SU-DHL-6 (cell line): ENCODE measurements around the gene ACSL3.

Experiments used
- H2AFZ ChIP-seq: fragments of 200-600 bp; sonication (generic); 2 replicates; pipeline ENCODE4 v1.6.1; 2014; ENCODE audit warnings: low read depth, mild to moderate bottlenecking, moderate library complexity, mixed read lengths, antibody characterized with exemption, low read length; ENCODE audit not compliant: severe bottlenecking
- H3F3A ChIP-seq: fragments of 200-600 bp; shearing (Covaris generic); 2 replicates; pipeline ENCODE4 v1.6.0; 2016; ENCODE audit warnings: antibody characterized with exemption, mild to moderate bottlenecking; ENCODE audit not compliant: insufficient read depth
- H3K27ac ChIP-seq: fragments of 200-600 bp; sonication (generic); 2 replicates; pipeline ENCODE4 v1.5.1; 2016; ENCODE audit warnings: low read depth, mild to moderate bottlenecking, low read length, moderate library complexity, mixed read lengths
- H3K27me3 ChIP-seq: fragments of 200-600 bp; sonication (generic), shearing (Covaris generic); 2 replicates; pipeline ENCODE4 v1.6.0; 2014; ENCODE audit warnings: mild to moderate bottlenecking, low read length
- H3K36me3 ChIP-seq: fragments of 200-600 bp; sonication (generic); 2 replicates; pipeline ENCODE4 v1.6.1; 2014; ENCODE audit warnings: mild to moderate bottlenecking, low read length, mixed read lengths
- H3K4me2 ChIP-seq: fragments of 300-600, 200-600 bp; shearing (Covaris generic), sonication (generic); 2 replicates; pipeline ENCODE4 v1.6.0; 2014; ENCODE audit warnings: low read length, low read depth, mild to moderate bottlenecking; ENCODE audit not compliant: poor library complexity, severe bottlenecking
- H3K4me3 ChIP-seq: fragments of 200-600 bp; sonication (generic); 2 replicates; pipeline ENCODE4 v1.5.1; 2014; ENCODE audit warnings: antibody characterized with exemption, low read length, mild to moderate bottlenecking, mixed read lengths; ENCODE audit not compliant: insufficient read depth, poor library complexity, severe bottlenecking
- H3K79me2 ChIP-seq: fragments of 200-600 bp; sonication (generic); 2 replicates; pipeline ENCODE4 v1.6.1; 2014; ENCODE audit warnings: mild to moderate bottlenecking, low read length, moderate library complexity; ENCODE audit not compliant: insufficient read depth
- H3K9ac ChIP-seq: fragments of 200-600 bp; sonication (generic); 2 replicates; pipeline ENCODE4 v1.7.0; 2014; ENCODE audit warnings: mild to moderate bottlenecking, low read length
- H3K9me2 ChIP-seq: fragments of 200-600 bp; sonication (generic); replicated peaks from 2 replicates; pipeline ENCODE4 v1.6.1; 2014; ENCODE audit warnings: low read length; ENCODE audit not compliant: insufficient read depth
- H3K9me3 ChIP-seq: fragments of 200-600 bp; sonication (generic); 2 replicates; pipeline ENCODE4 v1.6.1; 2014; ENCODE audit warnings: low read length, mixed read lengths; ENCODE audit not compliant: insufficient read depth
- H4K20me1 ChIP-seq: fragments of 200-600 bp; sonication (generic); 2 replicates; pipeline ENCODE4 v1.6.1; 2014; ENCODE audit warnings: low read depth, mild to moderate bottlenecking, antibody characterized with exemption, low read length, moderate library complexity, mixed read lengths
- CTCF ChIP-seq: fragments of 200-600 bp; sonication (generic); IDR thresholded peaks from one replicate; pipeline ENCODE4 v1.5.1; 2017; ENCODE audit warnings: antibody characterized with exemption, mild to moderate bottlenecking, low read length, moderate library complexity; ENCODE audit not compliant: insufficient read depth, poor library complexity, severe bottlenecking
- EZH2phosphoT487 ChIP-seq: fragments of 200-600 bp; sonication (generic), shearing (Covaris generic); conservative IDR thresholded peaks from 2 replicates; pipeline ENCODE4 v1.6.1; 2018; ENCODE audit warnings: mild to moderate bottlenecking, antibody characterized with exemption, low read length, moderate library complexity, mixed read lengths

The ACSL3 gene

DNA sequence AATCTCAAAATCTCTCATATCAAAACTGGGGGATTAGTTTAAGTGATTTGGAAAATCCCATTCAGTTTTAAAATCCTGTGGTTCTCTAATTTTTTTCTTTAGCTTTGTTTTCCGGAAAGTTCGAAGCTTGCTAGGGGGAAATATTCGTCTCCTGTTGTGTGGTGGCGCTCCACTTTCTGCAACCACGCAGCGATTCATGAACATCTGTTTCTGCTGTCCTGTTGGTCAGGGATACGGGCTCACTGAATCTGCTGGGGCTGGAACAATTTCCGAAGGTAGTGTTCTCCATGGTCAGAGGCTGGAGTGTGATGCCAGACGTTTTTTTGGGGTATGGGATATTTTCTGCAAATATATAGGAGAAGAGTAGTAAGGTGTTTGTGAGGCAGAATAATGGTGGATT, 66.1 kb downstream of the ACSL3 start:
- Histone ChIP-seq H3F3A (no peaks in the 10 kb centered on the region), H3K9me2 (no peaks in the 10 kb centered on the region), H3K4me2 (no peak overlapping the region), H3K27ac (no peak overlapping the region), H2AFZ (no peak overlapping the region), H4K20me1 (no peaks in the 10 kb centered on the region), H3K27me3 (no peaks in the 10 kb centered on the region), H3K79me2 (no peaks in the 10 kb centered on the region), H3K36me3 (peaks cover 35% of the 10 kb centered on the region; the same call in 1 of the 2 replicates), H3K9me3 (no peaks in the 10 kb centered on the region), H3K9ac (no peak overlapping the region), H3K4me3 (no peak overlapping the region)
- TF ChIP-seq EZH2phosphoT487 = no peak
- TF ChIP-seq CTCF = no peak

- Histone ChIP-seq H3K79me2 (no peaks in the 10 kb centered on the region), H3K4me2 (no peak overlapping the region), H3K36me3 (peaks cover 35% of the 10 kb centered on the region; the same call in 1 of the 2 replicates), H4K20me1 (no peaks in the 10 kb centered on the region), H3K27ac (no peak overlapping the region), H3K9me3 (no peaks in the 10 kb centered on the region), H3K9me2 (no peaks in the 10 kb centered on the region), H2AFZ (no peak overlapping the region), H3F3A (no peaks in the 10 kb centered on the region), H3K9ac (no peak overlapping the region), H3K27me3 (no peaks in the 10 kb centered on the region), H3K4me3 (no peak overlapping the region)
- TF ChIP-seq EZH2phosphoT487 (no peak), CTCF (no peak)
Measured at GRCh38 chr2:222927600-222927999, 66.8 kb downstream of the ACSL3 start.

- H3K4me2 ChIP-seq = no peak overlapping the region
- H3K9ac ChIP-seq = no peak overlapping the region
- H3K9me2 ChIP-seq = no peaks in the 10 kb centered on the region
- TF ChIP-seq EZH2phosphoT487 (no peak), CTCF (no peak)
- H3K27me3 ChIP-seq = no peaks in the 10 kb centered on the region
- no peaks in the 10 kb centered on the region for H4K20me1 ChIP-seq
- no peak overlapping the region for H2AFZ ChIP-seq
- peaks cover 30% of the 10 kb centered on the region; the same call in 1 of the 2 replicates for H3K36me3 ChIP-seq
- no peaks in the 10 kb centered on the region for H3K9me3 ChIP-seq
- H3F3A ChIP-seq = no peaks in the 10 kb centered on the region
- no peaks in the 10 kb centered on the region for H3K79me2 ChIP-seq
- no peak overlapping the region for H3K4me3 ChIP-seq
- no peak overlapping the region for H3K27ac ChIP-seq
Measured at GRCh38 chr2:222928335-222928734, 67.5 kb downstream of the ACSL3 start.
